ENCODE results near the gene C12orf60.

The C12orf60 gene

GRCh38 chr12:14839262-14839661 is 35.8 kb downstream of the C12orf60 start:
- DNase-seq, result no peak

DNA sequence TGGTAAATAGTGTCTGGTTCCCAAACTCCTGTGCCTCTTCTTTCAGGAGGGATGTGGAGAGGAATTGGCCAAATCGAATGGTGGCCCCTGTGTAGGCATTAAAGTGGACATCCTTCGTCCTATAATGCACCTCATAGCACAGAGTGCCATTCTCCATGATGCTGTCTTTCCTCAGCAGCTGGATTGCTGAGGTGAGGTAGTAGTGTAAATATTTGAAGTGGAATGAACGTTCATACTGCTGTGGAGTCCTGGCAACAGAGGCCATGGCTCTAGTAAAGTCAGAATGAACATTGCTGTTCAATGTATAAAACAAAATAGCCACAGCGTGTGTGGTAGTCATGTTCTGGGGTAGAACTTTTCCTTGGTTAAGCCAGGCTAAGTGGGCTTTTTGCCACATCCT is 37.1 kb downstream of the C12orf60 start:
- no peak for DNase-seq

- DNase-seq, result no peak
Measured at GRCh38 chr12:14841761-14842160, 38.3 kb downstream of the C12orf60 start.

DNA sequence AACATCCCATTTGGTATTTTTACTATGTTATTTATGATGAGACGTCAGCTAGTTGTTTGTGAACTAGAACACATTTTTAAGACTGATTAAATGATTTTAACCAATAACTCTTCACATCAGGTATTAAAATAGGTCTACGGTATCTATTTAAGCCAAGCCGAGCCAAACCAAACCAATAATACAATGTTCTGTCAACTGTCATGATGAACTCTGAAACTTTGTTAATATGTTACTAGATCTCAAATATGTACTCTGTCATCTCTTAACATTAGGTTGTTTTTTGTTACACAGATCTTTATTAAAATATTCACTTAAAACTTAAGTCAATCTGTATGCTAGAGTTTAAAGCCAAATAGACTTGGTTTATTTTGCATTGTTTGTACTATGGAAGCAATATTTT is 38.8 kb downstream of the C12orf60 start:
- no peak for DNase-seq

- DNase-seq, result no peak
Measured at GRCh38 chr12:14843425-14843887, 40.0 kb downstream of the C12orf60 start, which contains the start of gene ART4. ART4 (minus strand) TSS chr12:14843526; CDS start chr12:14843113, 413 bp downstream.

- DNase-seq, result no peak
Measured at GRCh38 chr12:14844401-14844800, 40.9 kb downstream of the C12orf60 start.

- no peak for DNase-seq
Measured at GRCh38 chr12:14845350-14845750, 41.9 kb downstream of the C12orf60 start.

GRCh38 chr12:14846042-14846587 is 42.6 kb downstream of the C12orf60 start:
- no peak for DNase-seq

- DNase-seq, result no peak
Measured at GRCh38 chr12:14846876-14847580, 43.6 kb downstream of the C12orf60 start.

DNA sequence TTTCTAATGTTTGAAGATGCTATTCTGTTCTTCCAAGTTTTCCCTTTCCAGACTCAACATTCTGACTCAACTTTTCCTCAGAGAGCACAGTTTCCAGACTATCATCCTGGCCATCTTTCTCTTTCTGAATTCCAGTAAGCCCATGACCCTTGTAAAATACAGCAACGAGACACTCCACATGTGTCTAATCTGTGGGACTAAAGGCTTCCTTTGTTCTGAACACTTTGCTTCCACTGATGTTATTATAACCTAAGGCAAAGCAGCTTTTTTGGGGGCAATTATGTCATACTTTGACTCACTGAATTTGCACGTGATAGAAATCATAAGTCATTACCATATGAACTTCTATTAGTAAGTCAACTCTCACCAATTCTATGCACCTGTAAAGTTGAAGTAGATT is 46.2 kb downstream of the C12orf60 start:
- no peak for DNase-seq

DNA sequence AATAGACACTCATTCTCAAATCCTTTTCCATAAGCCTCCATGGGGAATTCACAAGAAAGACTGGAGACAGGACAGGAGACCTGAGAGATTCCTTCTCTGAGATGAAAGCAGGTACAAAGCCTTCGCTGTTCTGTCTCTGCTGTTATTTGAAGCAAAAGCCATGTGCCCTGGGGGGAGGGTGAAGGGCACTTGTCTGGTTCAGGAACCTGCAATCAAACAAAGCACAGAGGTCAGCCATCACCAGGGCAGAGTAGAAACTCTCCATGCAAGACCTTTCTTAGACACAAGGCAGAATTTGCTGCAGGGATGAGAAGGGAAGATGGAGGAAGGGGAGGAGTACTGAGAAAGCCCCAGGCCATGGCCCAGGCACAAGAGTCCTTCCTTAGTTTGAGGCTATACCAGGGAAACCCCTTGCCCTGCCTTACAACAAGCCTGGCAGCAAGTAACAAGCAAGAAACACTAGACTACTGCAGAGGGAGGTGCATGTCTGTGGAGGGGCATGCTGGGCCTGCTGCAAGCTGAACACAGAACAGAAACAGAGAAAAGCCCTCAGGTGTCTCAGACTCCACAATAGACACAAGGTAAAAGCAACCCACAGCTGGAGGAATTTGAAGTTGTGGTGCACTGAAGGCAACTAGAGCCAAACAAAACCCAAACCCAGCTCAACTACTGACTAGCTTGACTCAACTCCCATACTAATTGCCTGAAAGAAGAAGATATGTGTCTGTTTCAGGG is 47.6 kb downstream of the C12orf60 start:
- DNase-seq, result no peak

DNA sequence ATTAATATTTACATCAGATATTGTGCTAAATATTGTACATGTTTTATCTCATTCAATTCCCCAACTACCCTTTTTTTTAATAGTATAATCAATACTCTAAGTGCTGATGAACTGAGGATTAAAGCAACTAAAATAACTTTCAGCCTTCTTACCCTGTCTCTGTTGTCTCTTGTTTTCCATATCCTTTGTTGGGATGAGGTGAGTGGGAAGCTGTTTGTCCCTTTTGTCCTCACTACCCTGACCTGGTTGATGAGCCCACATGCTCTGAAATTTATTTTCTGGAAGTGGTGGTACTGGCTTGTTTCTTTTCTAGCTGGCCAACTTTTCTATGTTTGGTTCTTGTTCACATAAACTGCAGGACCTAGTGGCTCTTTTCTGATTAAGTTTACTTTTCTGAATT is 49.4 kb downstream of the C12orf60 start:
- DNase-seq, result no peak

- no peak for DNase-seq
Measured at GRCh38 chr12:14853961-14854360, 50.5 kb downstream of the C12orf60 start.

- DNase-seq, result no peak
Measured at GRCh38 chr12:14854586-14855183, 51.2 kb downstream of the C12orf60 start.

DNA sequence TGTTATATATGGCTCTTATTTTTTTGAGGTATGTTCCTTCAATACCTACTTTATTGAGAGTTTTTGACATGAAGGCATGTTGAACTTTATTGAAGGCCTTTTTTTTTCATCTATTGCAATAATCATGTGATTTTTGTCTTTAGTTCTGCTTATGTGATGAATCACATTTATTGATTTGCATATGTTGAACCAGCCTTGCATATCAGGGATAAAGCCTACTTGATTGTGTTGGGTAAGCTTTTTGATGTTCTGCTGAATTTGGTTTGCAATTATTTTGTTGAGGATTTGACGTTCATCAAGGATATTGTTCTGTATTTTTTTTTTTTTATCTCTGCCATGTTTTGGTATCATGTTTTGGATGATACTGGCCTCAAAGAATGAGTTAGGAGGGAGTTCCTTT is 55.0 kb downstream of the C12orf60 start:
- DNase-seq, result no peak

GRCh38 chr12:14860490-14860889 is 57.0 kb downstream of the C12orf60 start:
- DNase-seq, result no peak

- DNase-seq, result no peak
Measured at GRCh38 chr12:14868916-14869506, 65.5 kb downstream of the C12orf60 start.

DNA sequence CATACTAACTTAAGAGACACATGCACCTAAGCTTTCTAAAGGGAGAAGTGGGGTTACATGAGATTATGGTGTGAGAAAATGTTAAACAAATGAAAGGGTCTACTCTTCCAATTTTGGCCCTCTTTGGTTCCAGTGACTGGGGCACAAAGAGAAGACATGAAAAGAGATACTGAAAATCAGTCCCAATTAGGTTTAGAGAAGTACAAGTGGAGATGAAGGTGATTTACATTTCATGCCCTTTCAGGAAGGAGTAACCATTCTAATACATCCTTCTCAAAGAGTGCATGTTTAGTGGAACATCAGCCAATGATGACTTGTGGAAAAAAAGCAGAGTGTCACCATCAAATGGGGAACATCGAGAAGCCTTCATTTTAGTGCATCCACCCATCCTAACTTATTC is 67.8 kb downstream of the C12orf60 start:
- no peak for DNase-seq

DNA sequence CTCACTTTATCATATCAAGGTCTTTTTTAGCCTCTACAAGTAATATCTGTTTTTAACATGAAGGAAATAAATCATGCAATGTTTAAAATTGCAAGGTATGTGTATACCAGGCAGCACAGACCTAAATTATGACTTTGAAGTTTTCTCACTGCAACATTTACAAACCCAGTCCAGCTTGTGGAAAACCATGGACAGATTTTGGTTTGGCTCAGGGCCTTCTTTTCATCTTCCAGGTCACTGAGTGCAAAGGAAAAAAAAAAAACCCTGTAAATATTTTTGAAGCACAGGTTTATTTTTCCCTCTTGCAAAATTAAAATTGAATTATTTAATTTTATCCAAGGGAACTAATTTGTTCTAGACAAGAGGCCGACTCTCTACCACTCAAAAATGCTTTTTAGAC is 68.4 kb downstream of the C12orf60 start:
- no peak for DNase-seq

- DNase-seq, result no peak
Measured at GRCh38 chr12:14873440-14874185, 70.1 kb downstream of the C12orf60 start.
